ENCODE results near the gene NCAM2. TPM values are rescaled to one million over a fixed set of nuclear protein-coding genes. Genes with fewer than 3 reads are reported as not detected.

The NCAM2 gene
- total RNA-seq, 1 experiment from 2014 or later = not detected

GRCh38 chr21:21457077-21457476 lies 458.9 kb downstream of the NCAM2 start:
- Histone ChIP-seq H2AFZ (ENCODE audit: low read depth, low read length, poor library complexity, severe bottlenecking) (no peak overlapping the region), H3K27ac (ENCODE audit: low read depth, low read length) (no peak overlapping the region), H3K9me2 (ENCODE audit: insufficient read depth) (no peaks in the 10 kb centered on the region), H3K4me1 (ENCODE audit: control insufficient read depth in 1 of 2, insufficient read depth in 2 of 2, low read length in 2 of 2) (no peaks in the 10 kb centered on the region), H3K9ac (ENCODE audit: low read length) (no peak overlapping the region), H3K4me2 (ENCODE audit: low read length) (no peak overlapping the region), H3K27me3 (ENCODE audit: insufficient read depth, low read length) (no peaks in the 10 kb centered on the region), H3K36me3 (ENCODE audit: control insufficient read depth in 1 of 2, insufficient read depth in 2 of 2, low read length in 2 of 2) (no peaks in the 10 kb centered on the region), H3K9me3 (ENCODE audit: control insufficient read depth in 1 of 2, insufficient read depth in 1 of 2, low read depth in 1 of 2, low read length in 2 of 2) (peaks cover 7 to 21% of the 10 kb centered on the region in 2 experiments; a peak in 2 of 4 replicates), H3K4me3 (replicated peaks in 1 of 2; ENCODE audit: low read depth in 1 of 2, low read length in 2 of 2) (no peak overlapping the region), H4K20me1 (ENCODE audit: insufficient read depth) (no peaks in the 10 kb centered on the region), H3K79me2 (ENCODE audit: insufficient read depth, low read length) (no peaks in the 10 kb centered on the region)
- ChIA-PET RAD21 (ENCODE audit: low non-redundant PET in 1 of 2, low total read pairs in 2 of 2, uncharacterized antibody in 2 of 2, unreplicated experiment in 2 of 2) (no interaction called here), POLR2A (no interaction called here), CTCF (no interaction called here)
- TF ChIP-seq, protein P1, sequence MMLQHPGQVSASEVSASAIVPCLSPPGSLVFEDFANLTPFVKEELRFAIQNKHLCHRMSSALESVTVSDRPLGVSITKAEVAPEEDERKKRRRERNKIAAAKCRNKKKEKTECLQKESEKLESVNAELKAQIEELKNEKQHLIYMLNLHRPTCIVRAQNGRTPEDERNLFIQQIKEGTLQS (IDR thresholded peaks at IDR 0.05) = no peak
- TF ChIP-seq SP1 (IDR thresholded peaks at IDR 0.05; ENCODE audit: low read depth) (no peak), TCF7L2 (IDR thresholded peaks at IDR 0.05; ENCODE audit: borderline replicate concordance, extremely low read depth, insufficient read depth, insufficient read length) (no peak), CBX3 (IDR thresholded peaks at IDR 0.05; ENCODE audit: low read depth) (no peak), EGR1 (IDR thresholded peaks at IDR 0.05; ENCODE audit: low read depth) (no peak), FOSL1 (IDR thresholded peaks at IDR 0.05; ENCODE audit: low read depth) (no peak), POLR2A (IDR thresholded peaks at IDR 0.05; ENCODE audit: borderline replicate concordance, extremely low read depth, insufficient read depth, insufficient read length) (no peak), ZNF274 (IDR thresholded peaks at IDR 0.05; ENCODE audit: low read depth, low read length) (no peak), POLR2AphosphoS5 (IDR thresholded peaks at IDR 0.05; ENCODE audit: low read depth, low read length) (no peak), YY1 (IDR thresholded peaks at IDR 0.05; ENCODE audit: extremely low read depth, insufficient replicate concordance, low read depth, low read length) (no peak)
- TF ChIP-seq, protein P2, sequence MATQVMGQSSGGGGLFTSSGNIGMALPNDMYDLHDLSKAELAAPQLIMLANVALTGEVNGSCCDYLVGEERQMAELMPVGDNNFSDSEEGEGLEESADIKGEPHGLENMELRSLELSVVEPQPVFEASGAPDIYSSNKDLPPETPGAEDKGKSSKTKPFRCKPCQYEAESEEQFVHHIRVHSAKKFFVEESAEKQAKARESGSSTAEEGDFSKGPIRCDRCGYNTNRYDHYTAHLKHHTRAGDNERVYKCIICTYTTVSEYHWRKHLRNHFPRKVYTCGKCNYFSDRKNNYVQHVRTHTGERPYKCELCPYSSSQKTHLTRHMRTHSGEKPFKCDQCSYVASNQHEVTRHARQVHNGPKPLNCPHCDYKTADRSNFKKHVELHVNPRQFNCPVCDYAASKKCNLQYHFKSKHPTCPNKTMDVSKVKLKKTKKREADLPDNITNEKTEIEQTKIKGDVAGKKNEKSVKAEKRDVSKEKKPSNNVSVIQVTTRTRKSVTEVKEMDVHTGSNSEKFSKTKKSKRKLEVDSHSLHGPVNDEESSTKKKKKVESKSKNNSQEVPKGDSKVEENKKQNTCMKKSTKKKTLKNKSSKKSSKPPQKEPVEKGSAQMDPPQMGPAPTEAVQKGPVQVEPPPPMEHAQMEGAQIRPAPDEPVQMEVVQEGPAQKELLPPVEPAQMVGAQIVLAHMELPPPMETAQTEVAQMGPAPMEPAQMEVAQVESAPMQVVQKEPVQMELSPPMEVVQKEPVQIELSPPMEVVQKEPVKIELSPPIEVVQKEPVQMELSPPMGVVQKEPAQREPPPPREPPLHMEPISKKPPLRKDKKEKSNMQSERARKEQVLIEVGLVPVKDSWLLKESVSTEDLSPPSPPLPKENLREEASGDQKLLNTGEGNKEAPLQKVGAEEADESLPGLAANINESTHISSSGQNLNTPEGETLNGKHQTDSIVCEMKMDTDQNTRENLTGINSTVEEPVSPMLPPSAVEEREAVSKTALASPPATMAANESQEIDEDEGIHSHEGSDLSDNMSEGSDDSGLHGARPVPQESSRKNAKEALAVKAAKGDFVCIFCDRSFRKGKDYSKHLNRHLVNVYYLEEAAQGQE (IDR thresholded peaks at IDR 0.05; ENCODE audit: low read depth) = no peak
- no TSS peak for BruUV-seq (replicated peaks)
- intact Hi-C loops (cut with micrococcal nuclease) = no loop called here
- ATAC-seq = no peak
- no peak for DNase-seq (ENCODE audit: low read depth, low spot score)

Measured in HCT116 (cell line).